GM12878 (cell line): ENCODE results near the gene RERE.

ENCODE experiments used
- CEBPB ChIP-seq, 2 experiments: fragments of 150-350 bp in 1 of 2; IDR thresholded peaks; 2 replicates each; pipeline ENCODE4 v1.6.1; 2012 to 2014; ENCODE audit warnings: low read depth in 2 of 2, low read length in 2 of 2, borderline replicate concordance in 1 of 2, inconsistent platforms in 1 of 2
- CTCF ChIP-seq, 3 experiments: IDR thresholded peaks in 2 of 3; conservative IDR thresholded peaks in 1 of 3; 2 replicates each; pipeline ENCODE4 v1.5.1; 2011; ENCODE audit warnings: low read depth in 3 of 3, low read length in 3 of 3, mild to moderate bottlenecking in 3 of 3, control low read depth in 2 of 3, moderate library complexity in 2 of 3, inconsistent platforms in 1 of 3, mixed read lengths in 1 of 3; ENCODE audit not compliant: control insufficient read depth in 2 of 3, insufficient read depth in 1 of 3; ENCODE audit errors: extremely low read depth in 1 of 3
- ELK1 ChIP-seq: IDR thresholded peaks from 2 replicates; pipeline ENCODE4 v1.6.1; 2012; ENCODE audit warnings: low read depth, low read length, improper control_type of control experiment
- EZH2 ChIP-seq: IDR thresholded peaks from 2 replicates; pipeline ENCODE4 v1.6.1; 2012; ENCODE audit warnings: low read depth, mild to moderate bottlenecking, control low read depth, inconsistent platforms, low read length, borderline replicate concordance; ENCODE audit not compliant: control insufficient read depth
- PAX8 ChIP-seq: fragments of 450-650 bp; IDR thresholded peaks from 2 replicates; pipeline ENCODE4 v1.6.1; 2017; ENCODE audit warnings: mild to moderate bottlenecking, moderate library complexity
- POLR2AphosphoS5 ChIP-seq: IDR thresholded peaks from 2 replicates; pipeline ENCODE4 v1.6.1; 2011; ENCODE audit warnings: mild to moderate bottlenecking, low read length, inconsistent platforms
- SP1 ChIP-seq: IDR thresholded peaks from one replicate; pipeline ENCODE4 v1.6.1; 2011; ENCODE audit warnings: low read depth, low read length
- SUPT20H ChIP-seq: IDR thresholded peaks from 2 replicates; pipeline ENCODE4 v1.6.1; 2011; ENCODE audit warnings: low read depth, mild to moderate bottlenecking, low read length, moderate library complexity, borderline replicate concordance; ENCODE audit not compliant: control insufficient read depth
- USF2 ChIP-seq: IDR thresholded peaks from 2 replicates; pipeline ENCODE4 v1.6.1; 2011; ENCODE audit warnings: low read depth, low read length, improper control_type of control experiment, borderline replicate concordance
- ZNF592 ChIP-seq: fragments of 450-650 bp; IDR thresholded peaks from 2 replicates; pipeline ENCODE4 v1.6.1; 2017; ENCODE audit warnings: mild to moderate bottlenecking, moderate library complexity
- ZZZ3 ChIP-seq: IDR thresholded peaks from 2 replicates; pipeline ENCODE4 v1.6.1; 2011; ENCODE audit warnings: low read depth; ENCODE audit not compliant: control insufficient read depth, insufficient read length

- TF ChIP-seq CTCF (IDR thresholded peaks at IDR 0.05 in 2 of 3, conservative IDR thresholded peaks at IDR 0.05 in 1 of 3; ENCODE audit: control insufficient read depth in 2 of 3, extremely low read depth in 1 of 3, insufficient read depth in 1 of 3, low read depth in 3 of 3, low read length in 3 of 3) (no peak), SUPT20H (no peak), SP1 (no peak), ELK1 (no peak), USF2 (no peak), POLR2AphosphoS5 (no peak), CEBPB (IDR thresholded peaks at IDR 0.05; ENCODE audit: borderline replicate concordance in 1 of 2, low read depth in 2 of 2, low read length in 2 of 2) (no peak), ZZZ3 (no peak), PAX8 (no peak), ZNF592 (no peak), EZH2 (no peak)
Observed at GRCh38 chr1:8352471-8352845, 465.0 kb downstream of the RERE start.
